ENCODE data around the gene POMC. TPM values are rescaled to one million over a fixed set of nuclear protein-coding genes. Genes with fewer than 3 reads are reported as not detected.
"Not testable (repeated sequence)": the region's sequence is repeated elsewhere in the genome, so short reads cannot be mapped to it uniquely, and the experiment has no call there.

Gene POMC
- total RNA-seq, 1 donor: 0.63 TPM

DNA sequence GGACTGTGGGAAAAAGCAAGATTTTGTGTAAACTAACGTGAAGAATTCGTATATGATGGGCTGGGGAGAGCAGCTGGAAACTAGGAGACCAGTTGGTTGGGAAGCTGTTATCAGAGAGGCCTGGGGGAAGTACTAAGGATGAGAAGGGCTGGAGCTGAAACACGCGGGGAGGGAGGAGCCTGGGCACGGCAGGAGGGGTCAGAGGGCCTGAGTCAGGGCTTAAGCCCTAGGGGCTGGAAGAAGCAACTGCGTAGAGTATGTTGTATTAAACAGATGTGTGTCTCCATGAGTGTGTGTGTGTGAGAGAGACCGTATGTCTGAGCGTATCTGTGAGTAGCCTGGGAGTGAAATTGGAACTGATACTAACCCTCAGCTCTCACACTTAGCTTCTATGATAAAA is 8.4 kb downstream of the POMC start:
- no peak overlapping the region for H3K4me3 ChIP-seq (ENCODE audit: low read depth, low read length)
- TF ChIP-seq, protein P1, sequence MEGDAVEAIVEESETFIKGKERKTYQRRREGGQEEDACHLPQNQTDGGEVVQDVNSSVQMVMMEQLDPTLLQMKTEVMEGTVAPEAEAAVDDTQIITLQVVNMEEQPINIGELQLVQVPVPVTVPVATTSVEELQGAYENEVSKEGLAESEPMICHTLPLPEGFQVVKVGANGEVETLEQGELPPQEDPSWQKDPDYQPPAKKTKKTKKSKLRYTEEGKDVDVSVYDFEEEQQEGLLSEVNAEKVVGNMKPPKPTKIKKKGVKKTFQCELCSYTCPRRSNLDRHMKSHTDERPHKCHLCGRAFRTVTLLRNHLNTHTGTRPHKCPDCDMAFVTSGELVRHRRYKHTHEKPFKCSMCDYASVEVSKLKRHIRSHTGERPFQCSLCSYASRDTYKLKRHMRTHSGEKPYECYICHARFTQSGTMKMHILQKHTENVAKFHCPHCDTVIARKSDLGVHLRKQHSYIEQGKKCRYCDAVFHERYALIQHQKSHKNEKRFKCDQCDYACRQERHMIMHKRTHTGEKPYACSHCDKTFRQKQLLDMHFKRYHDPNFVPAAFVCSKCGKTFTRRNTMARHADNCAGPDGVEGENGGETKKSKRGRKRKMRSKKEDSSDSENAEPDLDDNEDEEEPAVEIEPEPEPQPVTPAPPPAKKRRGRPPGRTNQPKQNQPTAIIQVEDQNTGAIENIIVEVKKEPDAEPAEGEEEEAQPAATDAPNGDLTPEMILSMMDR (IDR thresholded peaks at IDR 0.05; ENCODE audit: insufficient read depth, low read length): no peak
- no peak for DNase-seq (ENCODE audit: low read depth)

DNA sequence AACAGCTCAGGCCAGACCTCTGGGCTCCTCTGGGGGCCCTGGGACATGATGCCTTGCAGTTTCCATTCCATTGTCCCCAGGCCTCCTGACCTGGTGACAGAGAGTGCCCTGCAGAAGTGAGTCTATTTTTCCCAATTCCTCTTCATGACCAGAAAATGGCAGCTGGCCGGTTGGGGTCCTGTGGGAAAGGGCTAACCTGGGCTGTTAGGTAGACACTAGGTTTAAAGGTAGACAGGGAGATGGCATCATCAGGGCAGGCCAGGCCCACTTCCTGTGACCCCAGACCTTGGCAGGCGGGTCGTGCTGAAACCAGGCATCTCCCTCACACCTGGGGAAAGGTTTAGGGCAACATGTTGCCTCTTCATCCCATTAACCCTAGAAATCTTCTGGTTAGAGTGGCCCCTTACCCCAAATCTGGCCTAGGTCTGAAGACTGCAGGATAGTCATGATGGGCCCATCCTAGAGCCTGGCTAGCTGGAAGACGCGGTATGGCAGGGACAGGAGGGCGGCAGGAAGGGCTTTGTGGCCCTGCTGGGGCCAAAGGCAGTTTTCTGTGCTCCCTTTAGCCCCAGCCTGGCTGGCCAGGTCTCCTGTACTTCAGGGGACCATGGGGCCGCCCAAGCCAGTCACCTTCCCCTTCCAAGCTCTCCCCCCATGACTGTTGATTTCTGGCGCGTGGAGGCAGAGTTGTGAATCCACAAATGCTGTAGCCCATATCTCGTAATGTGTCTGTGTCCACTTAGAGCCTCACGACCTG is 10.1 kb downstream of the POMC start:
- no peak overlapping the region for H3K4me3 ChIP-seq (ENCODE audit: low read depth, low read length)
- DNase-seq (ENCODE audit: low read depth): no peak
- TF ChIP-seq, protein P1 (IDR thresholded peaks at IDR 0.05; ENCODE audit: insufficient read depth, low read length): no peak

DNA sequence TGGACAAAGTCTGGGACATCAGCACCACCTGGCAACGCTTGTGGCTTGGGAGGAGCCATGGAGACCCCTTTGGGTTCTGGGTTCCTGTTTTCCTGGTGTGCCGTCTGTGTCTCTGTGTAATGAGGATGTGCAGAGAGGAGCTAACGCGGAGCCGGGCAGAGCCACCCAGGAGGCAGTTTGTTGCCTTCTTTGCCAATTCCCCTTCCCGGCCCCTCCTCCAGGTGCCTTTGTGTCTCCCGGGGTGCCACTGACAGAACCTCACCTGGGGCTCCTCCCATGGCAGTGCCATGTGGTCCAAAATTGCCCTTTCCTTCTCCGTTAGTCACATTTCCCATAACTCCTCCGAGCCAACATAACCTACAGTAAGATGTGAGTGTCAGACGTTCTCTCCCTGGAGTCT is 13.0 kb downstream of the POMC start:
- TF ChIP-seq, protein P1 (IDR thresholded peaks at IDR 0.05; ENCODE audit: insufficient read depth, low read length): no peak
- DNase-seq (ENCODE audit: low read depth): no peak
- no peak overlapping the region for H3K4me3 ChIP-seq (ENCODE audit: low read depth, low read length)

DNA sequence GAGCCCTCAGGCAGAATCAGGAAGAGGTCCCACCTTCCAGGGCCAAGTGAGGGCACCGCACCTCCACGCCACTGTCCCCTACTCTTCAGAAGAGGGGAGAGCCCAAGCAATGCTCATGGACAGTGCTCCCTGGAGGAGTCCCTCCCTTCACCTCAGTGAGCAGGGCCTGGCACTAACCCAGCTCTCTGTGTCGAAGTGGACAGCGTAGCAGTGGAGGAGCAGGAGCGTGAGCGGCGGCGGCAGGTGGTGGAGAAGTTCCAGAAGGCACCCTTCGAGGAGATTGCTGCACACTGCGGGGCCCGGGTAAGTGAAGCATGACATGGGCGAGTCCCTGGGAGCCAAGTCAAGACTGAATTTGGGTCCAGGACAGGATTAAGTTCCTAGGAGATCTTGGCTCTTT is 16.7 kb downstream of the POMC start:
- TF ChIP-seq, protein P1 (IDR thresholded peaks at IDR 0.05; ENCODE audit: insufficient read depth, low read length): no peak
- DNase-seq (ENCODE audit: low read depth): no peak
- no peak overlapping the region for H3K4me3 ChIP-seq (ENCODE audit: low read depth, low read length)

DNA sequence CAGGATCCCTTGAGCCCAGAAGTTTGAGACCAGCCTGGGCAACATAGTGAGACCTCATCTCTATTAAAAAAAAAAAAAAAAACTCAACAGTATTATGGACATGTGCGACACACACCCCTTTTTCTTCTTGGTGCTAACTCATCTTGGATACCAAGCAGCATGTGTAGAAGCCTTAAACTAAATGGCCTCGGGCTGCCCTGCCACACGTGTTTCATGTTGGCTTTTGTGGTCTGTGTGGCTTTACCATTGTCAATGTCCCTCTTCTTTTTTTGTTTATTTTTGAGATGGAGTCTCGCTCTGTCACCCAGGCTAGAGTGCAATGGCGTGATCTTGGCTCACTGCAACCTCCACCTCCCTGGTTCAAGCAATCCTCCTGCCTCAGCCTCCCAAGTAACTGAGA is 17.4 kb downstream of the POMC start:
- not testable (repeated sequence) for H3K4me3 ChIP-seq (ENCODE audit: low read depth, low read length); DNase-seq (ENCODE audit: low read depth)

DNA sequence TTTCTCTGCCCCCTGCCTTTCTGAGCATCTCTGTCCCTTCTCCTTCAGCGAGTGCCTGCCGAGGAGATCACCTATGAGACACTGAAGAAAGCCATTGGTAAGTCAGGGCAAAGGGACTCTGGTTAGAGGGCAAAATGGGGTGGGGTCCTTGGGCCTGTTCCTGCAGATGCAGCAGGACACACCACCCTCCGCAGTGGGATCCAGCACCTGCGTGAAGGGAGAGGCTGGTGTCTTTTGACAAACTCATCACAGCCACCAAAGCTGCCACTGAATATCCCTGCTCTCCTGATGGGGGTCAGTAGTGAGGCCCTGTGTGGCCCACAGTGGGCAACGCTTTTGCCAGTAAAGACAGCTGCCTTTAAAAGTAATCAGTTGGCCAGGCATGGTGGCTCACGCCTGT is 18.7 kb downstream of the POMC start:
- no peak overlapping the region for H3K4me3 ChIP-seq (ENCODE audit: low read depth, low read length)
- DNase-seq (ENCODE audit: low read depth): no peak
- TF ChIP-seq, protein P1 (IDR thresholded peaks at IDR 0.05; ENCODE audit: insufficient read depth, low read length): no peak

DNA sequence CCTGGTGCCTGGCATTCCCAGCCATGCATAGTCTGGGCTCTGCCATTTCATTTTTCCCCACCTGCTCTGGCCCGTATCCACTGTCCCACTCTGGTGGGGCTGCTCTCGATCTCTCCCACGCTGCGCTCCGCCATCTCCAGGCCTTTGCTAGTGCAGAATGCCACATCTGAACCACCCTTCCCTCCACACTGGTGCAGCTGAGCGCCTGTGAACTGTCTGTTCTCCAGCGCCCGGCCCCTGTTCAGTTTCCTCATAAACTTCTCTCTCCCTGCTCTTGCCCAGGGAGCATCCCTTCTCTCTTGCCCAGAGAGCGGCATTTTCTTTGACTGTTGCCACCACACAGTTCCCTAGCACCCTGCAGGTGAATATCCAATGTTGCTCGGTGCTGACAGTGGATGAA is 21.5 kb downstream of the POMC start:
- DNase-seq (ENCODE audit: low read depth): no peak
- H3K4me3 ChIP-seq (ENCODE audit: low read depth, low read length): no peak overlapping the region
- TF ChIP-seq, protein P1 (IDR thresholded peaks at IDR 0.05; ENCODE audit: insufficient read depth, low read length): no peak

Data from fibroblast of the aortic adventitia (primary cell).